ENCODE data around the gene OGFOD1. TPM values are rescaled to one million over a fixed set of nuclear protein-coding genes. Genes with fewer than 3 reads are reported as not detected.
A peak's percentile ranks its signal among the peaks of the same experiment; 100 is the strongest.

Gene OGFOD1
- total RNA-seq, 1 experiment from 2014 or later = 217 TPM

- no peaks in the 10 kb centered on the region for H3K9me3 ChIP-seq
- H3K4me3 ChIP-seq = no peak overlapping the region
- no peaks in the 10 kb centered on the region for H3K27me3 ChIP-seq
- peaks cover 16% of the 10 kb centered on the region for H3K36me3 ChIP-seq
- DNase-seq = no peak
Observed at GRCh38 chr16:56491657-56492261, 40.4 kb downstream of the OGFOD1 start.

GRCh38 chr16:56493126-56493525 lies 41.8 kb downstream of the OGFOD1 start:
- Histone ChIP-seq H3K4me3 (no peak overlapping the region), H3K36me3 (peaks cover 27% of the 10 kb centered on the region), H3K9me3 (no peaks in the 10 kb centered on the region), H3K27me3 (no peaks in the 10 kb centered on the region)
- DNase-seq = no peak

GRCh38 chr16:56493815-56494214 lies 42.5 kb downstream of the OGFOD1 start:
- Histone ChIP-seq H3K36me3 (peaks cover 31% of the 10 kb centered on the region), H3K9me3 (no peaks in the 10 kb centered on the region), H3K4me3 (no peak overlapping the region), H3K27me3 (no peaks in the 10 kb centered on the region)
- DNase-seq = no peak

GRCh38 chr16:56505181-56505580 lies 53.8 kb downstream of the OGFOD1 start:
- no peak for DNase-seq
- Histone ChIP-seq H3K36me3 (peaks cover 70% of the 10 kb centered on the region), H3K9me3 (no peaks in the 10 kb centered on the region), H3K27me3 (no peaks in the 10 kb centered on the region), H3K4me3 (no peak overlapping the region)

- Histone ChIP-seq H3K9me3 (no peaks in the 10 kb centered on the region), H3K27me3 (no peaks in the 10 kb centered on the region), H3K36me3 (peaks cover 59% of the 10 kb centered on the region), H3K4me3 (no peak overlapping the region)
- no peak for DNase-seq
Observed at GRCh38 chr16:56506941-56507340, 55.6 kb downstream of the OGFOD1 start.

GRCh38 chr16:56510544-56510943 lies 59.2 kb downstream of the OGFOD1 start:
- no peaks in the 10 kb centered on the region; the same call in 1 of the 2 replicates for H3K9me3 ChIP-seq
- no peaks in the 10 kb centered on the region for H3K27me3 ChIP-seq
- H3K36me3 ChIP-seq = peaks cover 51% of the 10 kb centered on the region
- DNase-seq = no peak
- H3K4me3 ChIP-seq = no peak overlapping the region

- Histone ChIP-seq H3K4me3 (no peak overlapping the region), H3K9me3 (no peaks in the 10 kb centered on the region; the same call in 1 of the 2 replicates), H3K27me3 (no peaks in the 10 kb centered on the region), H3K36me3 (peaks cover 40% of the 10 kb centered on the region)
- DNase-seq = no peak
Observed at GRCh38 chr16:56512025-56512424, 60.7 kb downstream of the OGFOD1 start.

- H3K36me3 ChIP-seq = peaks cover 34% of the 10 kb centered on the region
- H3K27me3 ChIP-seq = no peaks in the 10 kb centered on the region
- H3K4me3 ChIP-seq = no peak overlapping the region
- H3K9me3 ChIP-seq = no peaks in the 10 kb centered on the region; the same call in 1 of the 2 replicates
- no peak for DNase-seq
Observed at GRCh38 chr16:56513091-56513490, 61.7 kb downstream of the OGFOD1 start.

GRCh38 chr16:56513972-56514371 lies 62.6 kb downstream of the OGFOD1 start:
- no peak overlapping the region for H3K4me3 ChIP-seq
- no peaks in the 10 kb centered on the region for H3K27me3 ChIP-seq
- no peaks in the 10 kb centered on the region; the same call in 1 of the 2 replicates for H3K9me3 ChIP-seq
- peaks cover 29% of the 10 kb centered on the region for H3K36me3 ChIP-seq
- DNase-seq = peak; percentile 64

GRCh38 chr16:56514845-56515244 lies 63.5 kb downstream of the OGFOD1 start:
- peaks cover 21% of the 10 kb centered on the region for H3K36me3 ChIP-seq
- no peak for DNase-seq

GRCh38 chr16:56515665-56516064 lies 64.3 kb downstream of the OGFOD1 start:
- peaks cover 18% of the 10 kb centered on the region for H3K36me3 ChIP-seq
- H3K9me3 ChIP-seq = no peaks in the 10 kb centered on the region; the same call in 1 of the 2 replicates
- no peaks in the 10 kb centered on the region for H3K27me3 ChIP-seq
- no peak for DNase-seq
- H3K4me3 ChIP-seq = no peak overlapping the region

More at GRCh38 chr16:56514845-56515244, 63.5 kb downstream of the OGFOD1 start:
- Histone ChIP-seq H3K27me3 (no peaks in the 10 kb centered on the region), H3K9me3 (no peaks in the 10 kb centered on the region; the same call in 1 of the 2 replicates), H3K4me3 (no peak overlapping the region)

- H3K4me3 ChIP-seq = no peak overlapping the region
- no peaks in the 10 kb centered on the region for H3K27me3 ChIP-seq
- no peak for DNase-seq
Observed at GRCh38 chr16:56517206-56517605, 65.9 kb downstream of the OGFOD1 start.

GRCh38 chr16:56518425-56518824 lies 67.1 kb downstream of the OGFOD1 start:
- Histone ChIP-seq H3K36me3 (peaks cover 3% of the 10 kb centered on the region), H3K4me3 (peak overlapping the region; percentile 90; the same call in 1 of the 2 replicates), H3K27me3 (no peaks in the 10 kb centered on the region), H3K9me3 (no peaks in the 10 kb centered on the region)
- DNase-seq = peak; percentile 65

More at GRCh38 chr16:56517206-56517605, 65.9 kb downstream of the OGFOD1 start:
- Histone ChIP-seq H3K36me3 (peaks cover 15% of the 10 kb centered on the region), H3K9me3 (no peaks in the 10 kb centered on the region; the same call in 1 of the 2 replicates)

- no peaks in the 10 kb centered on the region for H3K36me3 ChIP-seq
- H3K4me3 ChIP-seq = peak within 1 kb of the TSS; percentile 90
- no peaks in the 10 kb centered on the region for H3K27me3 ChIP-seq
- H3K9me3 ChIP-seq = no peaks in the 10 kb centered on the region
- peak; percentile 96 for DNase-seq
Observed at GRCh38 chr16:56519459-56520250, 68.3 kb downstream of the OGFOD1 start, which contains the start of gene BBS2. TSS of gene BBS2 (minus strand) at chr16:56520024. CDS start at chr16:56519862, 162 bp downstream.

- no peaks in the 10 kb centered on the region for H3K9me3 ChIP-seq
- no peak for DNase-seq
- no peaks in the 10 kb centered on the region for H3K36me3 ChIP-seq
- peak overlapping the region; percentile 90 for H3K4me3 ChIP-seq
- H3K27me3 ChIP-seq = no peaks in the 10 kb centered on the region
Observed at GRCh38 chr16:56520251-56520577, 68.9 kb downstream of the OGFOD1 start.

- no peak for DNase-seq
- Histone ChIP-seq H3K9me3 (no peaks in the 10 kb centered on the region), H3K4me3 (no peak overlapping the region), H3K27me3 (no peaks in the 10 kb centered on the region), H3K36me3 (no peaks in the 10 kb centered on the region)
Observed at GRCh38 chr16:56525236-56525635, 73.9 kb downstream of the OGFOD1 start.

All from MG63 (cell line).